ENCODE measurements around the gene CD6. TPM values are rescaled to one million over a fixed set of nuclear protein-coding genes. Genes with fewer than 3 reads are reported as not detected.

CD6 gene
- total RNA-seq, 2 experiments from 2014 or later = 286 to 377 TPM

DNA sequence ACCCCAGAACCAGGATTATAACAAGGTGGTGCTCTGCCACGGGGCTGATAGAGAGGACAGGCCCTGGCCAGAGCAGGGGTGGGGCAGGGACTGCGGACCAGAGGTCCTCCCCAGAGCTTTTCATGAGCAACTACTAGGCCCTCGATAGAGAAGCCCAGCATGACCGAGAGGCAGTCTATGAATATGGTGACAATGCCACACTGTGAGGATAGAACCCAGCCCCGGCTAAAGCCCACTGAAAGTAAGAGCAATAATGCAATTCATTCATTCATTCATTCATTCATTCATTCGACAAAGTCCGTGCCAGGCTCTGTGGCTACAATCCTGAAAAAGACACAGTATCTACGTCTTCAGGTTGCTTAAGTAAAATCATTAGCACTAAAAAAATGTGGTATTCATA, 95.2 kb downstream of the CD6 start:
- H3K9me3 Mint-ChIP-seq (ENCODE audit: low read depth) = no peaks in the 10 kb centered on the region
- no peak for DNase-seq

DNA sequence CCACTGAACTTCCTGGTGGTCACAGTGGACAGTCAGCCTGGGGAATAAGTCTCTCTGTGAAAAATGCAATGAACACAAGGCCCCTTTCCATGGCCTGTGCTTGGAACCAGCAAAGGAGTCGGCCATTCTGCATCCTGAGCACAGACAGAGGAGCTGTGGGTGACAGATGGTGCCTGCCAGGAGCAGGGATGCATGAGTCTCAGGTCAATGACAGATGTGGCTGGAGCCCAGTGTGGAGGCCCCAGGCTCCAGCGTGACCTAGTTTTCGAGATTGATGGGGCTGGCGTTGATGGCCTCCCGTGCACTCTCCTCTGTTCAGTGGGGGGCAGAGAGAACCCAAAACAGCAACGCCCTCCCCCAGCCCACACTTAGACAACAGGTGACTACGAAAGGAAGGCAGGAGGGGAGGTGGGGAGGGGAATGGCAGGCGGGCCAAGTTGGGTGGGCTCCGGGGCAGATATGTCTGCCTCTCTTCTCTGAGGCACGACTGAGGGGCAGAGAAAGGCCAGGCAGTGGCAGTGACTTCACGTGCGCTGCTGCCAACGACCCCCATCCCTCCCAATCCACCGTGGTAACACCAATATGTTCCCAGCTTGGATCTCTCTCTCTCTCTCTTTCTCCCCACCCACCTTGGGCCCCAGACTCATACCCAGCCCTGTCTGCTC, 96.4 kb downstream of the CD6 start:
- ChIA-PET POLR2A (interaction anchor here (0.9 to 1.1 kb wide), 3 partner anchors 11 to 40 kb away, joined by 4 to 5 read pairs (median 4); no protein-coding TSS in a partner anchor), CTCF (interaction anchor here (1.0 to 6.1 kb wide), 2 partner anchors 10 to 45 kb away, joined by 4 to 64 read pairs; no protein-coding TSS in a partner anchor)
- no peak for ATAC-seq
- H3K27me3 Mint-ChIP-seq = no peaks in the 10 kb centered on the region
- H3K4me1 Mint-ChIP-seq = peaks cover 99% of the 10 kb centered on the region
- no peak for DNase-seq
- peak overlapping the region; percentile 58 for H3K27ac Mint-ChIP-seq
- peaks cover 89% of the 10 kb centered on the region for H3K36me3 Mint-ChIP-seq (ENCODE audit: low read depth)
- H3K4me3 Mint-ChIP-seq = no peak overlapping the region
- intact Hi-C loops (cut with DNase I, micrococcal nuclease) = no loop called here
- H3K9me3 Mint-ChIP-seq (ENCODE audit: low read depth) = no peaks in the 10 kb centered on the region

More for the DNA sequence above, 95.2 kb downstream of the CD6 start:
- ATAC-seq = no peak
- intact Hi-C loops (cut with DNase I, micrococcal nuclease) = no loop called here
- H3K36me3 Mint-ChIP-seq (ENCODE audit: low read depth) = peaks cover 88% of the 10 kb centered on the region
- CTCF ChIA-PET = interaction anchor here (0.8 to 6.1 kb wide), 4 partner anchors 12 to 46 kb away, joined by 3 to 64 read pairs (median 4); no protein-coding TSS in a partner anchor
- POLR2A ChIA-PET = interaction anchor here (0.7 to 3.1 kb wide), 14 partner anchors 9 to 96 kb away, joined by 3 to 16 read pairs (median 6); partner anchors contain the start of gene CD6
- H3K4me3 Mint-ChIP-seq = peak overlapping the region; percentile 61
- no peaks in the 10 kb centered on the region for H3K27me3 Mint-ChIP-seq
- peaks cover 98% of the 10 kb centered on the region for H3K4me1 Mint-ChIP-seq
- peak overlapping the region; percentile 89 for H3K27ac Mint-ChIP-seq

DNA sequence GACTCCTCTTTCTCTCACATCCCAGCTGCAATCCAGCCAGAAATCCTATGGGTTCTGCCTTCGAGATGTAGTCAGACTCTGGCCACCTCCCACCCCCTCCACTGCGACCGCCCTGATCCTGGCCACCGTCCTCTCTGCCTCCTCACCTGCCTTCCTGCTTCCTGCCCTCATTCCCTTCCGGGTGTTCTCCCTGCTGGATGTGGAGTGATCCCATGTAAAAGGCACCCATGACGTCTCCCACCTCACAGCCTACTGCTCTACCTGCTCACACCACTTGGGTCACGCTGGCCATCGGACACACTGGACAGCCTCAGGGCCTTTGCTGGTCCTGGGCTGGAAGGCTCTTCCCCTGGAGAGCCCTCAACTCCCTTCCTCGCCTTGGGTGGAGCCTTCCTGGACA, 97.1 kb downstream of the CD6 start:
- Mint-ChIP-seq H3K27ac (peak overlapping the region; percentile 58), H3K4me1 (peaks cover 97% of the 10 kb centered on the region), H3K36me3 (ENCODE audit: low read depth) (peaks cover 85% of the 10 kb centered on the region), H3K27me3 (no peaks in the 10 kb centered on the region), H3K4me3 (no peak overlapping the region), H3K9me3 (ENCODE audit: low read depth) (no peaks in the 10 kb centered on the region)
- CTCF ChIA-PET = no interaction called here
- no peak for DNase-seq
- no peak for ATAC-seq
- intact Hi-C loops (cut with DNase I, micrococcal nuclease) = no loop called here
- POLR2A ChIA-PET = no interaction called here

DNA sequence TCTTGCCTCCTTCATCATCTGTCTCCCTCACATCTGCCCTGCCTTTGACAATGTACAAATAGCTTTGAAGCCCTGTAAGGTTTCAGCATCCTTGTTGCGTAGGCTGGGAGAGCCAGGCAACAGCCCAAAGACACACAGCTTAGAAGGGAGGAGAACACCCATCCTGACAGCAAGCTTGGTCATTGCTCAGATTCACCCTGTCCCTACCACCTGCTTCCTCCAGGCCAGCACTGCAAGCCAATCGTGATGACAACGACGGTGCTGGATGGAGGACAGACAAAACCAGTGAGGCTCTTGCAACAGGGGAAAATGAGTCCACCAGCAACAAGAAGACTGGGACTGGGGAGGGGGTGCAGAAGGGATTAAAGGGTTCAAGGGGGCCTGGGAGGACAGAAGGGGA, 97.9 kb downstream of the CD6 start:
- ATAC-seq (no peak), DNase-seq (peak; percentile 9)
- H3K27ac Mint-ChIP-seq = peak overlapping the region; percentile 44
- H3K4me3 Mint-ChIP-seq = no peak overlapping the region
- CTCF ChIA-PET = interaction anchor here (1.7 kb wide), 1 partner anchor 11 kb away, joined by 4 read pairs; no protein-coding TSS in a partner anchor
- peaks cover 95% of the 10 kb centered on the region for H3K4me1 Mint-ChIP-seq
- H3K36me3 Mint-ChIP-seq (ENCODE audit: low read depth) = peaks cover 85% of the 10 kb centered on the region
- POLR2A ChIA-PET = interaction anchor here (1.4 kb wide), 1 partner anchor 12 kb away, joined by 4 read pairs; no protein-coding TSS in a partner anchor
- H3K27me3 Mint-ChIP-seq = no peaks in the 10 kb centered on the region
- no peaks in the 10 kb centered on the region for H3K9me3 Mint-ChIP-seq (ENCODE audit: low read depth)
- intact Hi-C loops (cut with DNase I, micrococcal nuclease) = no loop called here

Other genes with a start within 250 kb of the CD6 start
- not detected for gene MS4A18, start 247.0 kb upstream of the CD6 start, total RNA-seq
- gene MS4A15, start 214.8 kb upstream of the CD6 start, total RNA-seq = not detected
- gene MS4A10, start 186.3 kb upstream of the CD6 start, total RNA-seq = not detected
- gene CCDC86, start 129.6 kb upstream of the CD6 start, total RNA-seq = 10 to 100 TPM; 52.1 to 75.1 TPM
- gene PTGDR2, start 115.7 kb upstream of the CD6 start, total RNA-seq = under 1 TPM; 0.11 to 0.18 TPM
- not detected for gene ZP1, start 104.1 kb upstream of the CD6 start, total RNA-seq
- gene PRPF19, start 65.1 kb upstream of the CD6 start, total RNA-seq = 100 to 1,000 TPM; 148 to 197 TPM
- gene TMEM109, start 57.5 kb upstream of the CD6 start, total RNA-seq = 10 to 100 TPM; 80.3 to 89.1 TPM
- 1 to 10 TPM; 1.9 to 2.0 TPM for gene TMEM132A, start 47.2 kb upstream of the CD6 start, total RNA-seq
- gene SLC15A3, start 19.5 kb upstream of the CD6 start, total RNA-seq = 1 to 10 TPM; 7.0 to 9.6 TPM
- gene CD5, start 130.8 kb downstream of the CD6 start, total RNA-seq = 100 to 1,000 TPM; 298 to 399 TPM
- 10 to 100 TPM in 1 of 2 experiments, 1 to 10 TPM in 1; 9.5 to 10.6 TPM for gene VPS37C, start 189.7 kb downstream of the CD6 start, total RNA-seq
- not detected for gene PGA3, start 231.8 kb downstream of the CD6 start, total RNA-seq